Esophagus muscularis mucosa (tissue), 3 donors: ENCODE data around the gene NUP93.

Experiments
- POLR2A ChIP-seq: fragments of 450-650 bp; IDR thresholded peaks from one replicate; pipeline ENCODE4 v1.6.1; 2017; ENCODE audit warnings: antibody characterized with exemption, moderate library complexity, mild to moderate bottlenecking, low read depth
- POLR2AphosphoS5 ChIP-seq, 2 donors: sonication (generic); formaldehyde crosslinking; IDR thresholded peaks; one replicate each; pipeline ENCODE4 v1.6.1; 2017; ENCODE audit warnings: antibody characterized with exemption in 2 of 2
- TF ChIP-seq, protein P1 (sequence below), 3 experiments: fragments of 200-600 bp in 2 of 3; fragments of 450-650 bp in 1 of 3; sonication (generic) in 2 of 3; IDR thresholded peaks; one replicate each; pipeline ENCODE4 v1.5.1; 2017 to 2019; ENCODE audit warnings: antibody characterized with exemption in 3 of 3, mild to moderate bottlenecking in 2 of 3, moderate library complexity in 1 of 3

DNA sequence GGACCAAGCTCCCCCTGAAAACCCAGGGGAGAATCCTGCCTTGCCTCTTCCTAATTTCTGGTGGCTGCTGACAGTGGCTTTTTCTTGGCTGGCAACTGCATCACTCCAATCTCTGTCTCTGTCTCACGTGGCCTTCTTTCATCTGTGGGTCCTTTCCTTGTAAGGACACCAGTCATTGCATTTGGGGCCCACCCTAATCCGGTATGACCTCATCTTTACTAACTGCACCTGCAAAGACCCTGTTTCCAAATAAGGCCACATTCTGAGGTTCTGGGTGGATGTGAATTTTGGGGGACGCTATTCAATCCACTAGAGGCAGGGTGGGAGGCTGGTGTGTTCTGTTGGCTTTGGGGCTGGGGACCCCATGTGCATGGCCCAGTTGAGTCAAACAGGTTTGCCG, 146.1 kb downstream of the NUP93 start:
- TF ChIP-seq, protein P1, sequence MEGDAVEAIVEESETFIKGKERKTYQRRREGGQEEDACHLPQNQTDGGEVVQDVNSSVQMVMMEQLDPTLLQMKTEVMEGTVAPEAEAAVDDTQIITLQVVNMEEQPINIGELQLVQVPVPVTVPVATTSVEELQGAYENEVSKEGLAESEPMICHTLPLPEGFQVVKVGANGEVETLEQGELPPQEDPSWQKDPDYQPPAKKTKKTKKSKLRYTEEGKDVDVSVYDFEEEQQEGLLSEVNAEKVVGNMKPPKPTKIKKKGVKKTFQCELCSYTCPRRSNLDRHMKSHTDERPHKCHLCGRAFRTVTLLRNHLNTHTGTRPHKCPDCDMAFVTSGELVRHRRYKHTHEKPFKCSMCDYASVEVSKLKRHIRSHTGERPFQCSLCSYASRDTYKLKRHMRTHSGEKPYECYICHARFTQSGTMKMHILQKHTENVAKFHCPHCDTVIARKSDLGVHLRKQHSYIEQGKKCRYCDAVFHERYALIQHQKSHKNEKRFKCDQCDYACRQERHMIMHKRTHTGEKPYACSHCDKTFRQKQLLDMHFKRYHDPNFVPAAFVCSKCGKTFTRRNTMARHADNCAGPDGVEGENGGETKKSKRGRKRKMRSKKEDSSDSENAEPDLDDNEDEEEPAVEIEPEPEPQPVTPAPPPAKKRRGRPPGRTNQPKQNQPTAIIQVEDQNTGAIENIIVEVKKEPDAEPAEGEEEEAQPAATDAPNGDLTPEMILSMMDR (IDR thresholded peaks at IDR 0.05): no peak
- TF ChIP-seq POLR2AphosphoS5 (IDR thresholded peaks at IDR 0.05) (no peak), POLR2A (no peak)
